Measurements from ENCODE around the gene SMIM36.
"Not testable (repeated sequence)": the region's sequence is repeated elsewhere in the genome, so short reads cannot be mapped to it uniquely, and the experiment has no call there.

The SMIM36 gene

DNA sequence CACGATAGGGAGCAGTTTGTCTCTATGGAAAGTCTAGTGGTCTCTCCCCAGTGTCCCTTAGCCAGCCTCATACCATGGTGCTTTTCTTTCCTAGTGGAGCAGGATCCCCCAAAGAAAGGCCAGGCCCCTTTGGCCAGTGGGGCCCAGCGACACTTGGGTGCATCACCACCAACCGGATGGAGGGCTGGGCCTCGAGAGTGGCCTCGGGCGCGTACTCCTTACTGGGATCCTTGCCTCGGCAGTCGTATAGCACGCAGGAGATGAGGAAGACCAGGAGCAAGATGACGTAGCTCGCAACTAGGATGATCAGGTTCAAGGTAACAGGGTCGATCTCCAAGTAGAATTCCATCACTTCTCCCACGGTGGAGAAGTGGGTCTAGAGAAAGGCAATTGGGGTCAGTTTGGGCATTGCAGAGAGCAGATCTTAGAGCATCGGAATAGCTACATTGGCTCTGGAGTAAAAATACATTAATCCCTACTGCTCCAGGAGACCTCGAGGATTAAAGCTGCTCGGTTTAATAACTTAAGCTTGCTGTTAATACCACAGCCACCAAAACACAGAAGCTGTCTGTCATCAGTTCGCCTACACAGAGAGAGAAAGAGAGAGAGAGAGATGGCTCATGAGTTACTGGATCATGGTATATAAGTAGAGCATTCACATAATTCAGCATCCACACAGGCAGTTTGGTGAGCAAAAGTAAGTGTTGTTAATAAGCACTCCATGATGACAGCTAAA, at the start of gene SMIM36:
TSS of gene SMIM36 (minus strand) at position 467 of the 736 bp plus-strand sequence.
- DNase-seq (ENCODE audit: low read depth), result no peak

DNA sequence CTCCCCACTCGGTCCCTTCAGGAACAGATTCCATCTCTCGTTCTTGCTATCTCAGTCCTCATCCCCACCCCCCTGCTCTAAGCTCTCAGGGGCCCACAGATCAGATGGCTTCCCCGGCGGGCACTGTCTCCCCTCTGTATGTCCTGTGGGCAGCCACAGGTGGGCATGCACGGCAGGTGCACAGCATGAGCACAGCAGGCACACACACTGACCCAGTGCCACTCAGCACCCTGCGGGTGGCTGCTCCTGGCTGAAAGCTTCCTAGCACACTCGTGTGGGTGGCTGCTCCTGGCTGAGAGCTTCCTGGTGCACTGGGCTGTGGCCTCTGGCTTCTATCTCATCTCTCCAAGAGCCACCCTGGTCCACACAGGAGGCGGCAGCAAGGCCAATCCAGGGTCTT, 44.5 kb upstream of the SMIM36 start:
- no peak for DNase-seq (ENCODE audit: low read depth)

DNA sequence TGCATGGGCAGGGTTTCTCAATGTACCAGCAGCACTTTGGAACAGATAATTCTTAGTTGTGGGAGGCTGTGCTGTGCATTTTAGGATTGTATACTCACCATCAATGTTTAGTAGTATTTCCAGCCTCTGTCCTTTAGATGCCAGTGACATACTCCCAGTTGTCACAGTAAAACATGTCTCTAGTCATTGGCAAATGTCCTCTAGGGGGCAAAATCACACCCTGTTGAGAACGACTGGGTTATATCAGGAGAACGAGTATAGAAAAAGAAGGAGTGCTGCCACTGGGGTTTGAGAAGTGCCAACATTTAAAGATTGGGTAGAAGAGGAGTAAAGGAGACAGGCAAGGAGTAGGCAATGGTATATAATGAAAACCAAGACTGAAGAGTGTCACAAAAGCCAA, 37.9 kb upstream of the SMIM36 start:
- DNase-seq (ENCODE audit: low read depth), result no peak

DNA sequence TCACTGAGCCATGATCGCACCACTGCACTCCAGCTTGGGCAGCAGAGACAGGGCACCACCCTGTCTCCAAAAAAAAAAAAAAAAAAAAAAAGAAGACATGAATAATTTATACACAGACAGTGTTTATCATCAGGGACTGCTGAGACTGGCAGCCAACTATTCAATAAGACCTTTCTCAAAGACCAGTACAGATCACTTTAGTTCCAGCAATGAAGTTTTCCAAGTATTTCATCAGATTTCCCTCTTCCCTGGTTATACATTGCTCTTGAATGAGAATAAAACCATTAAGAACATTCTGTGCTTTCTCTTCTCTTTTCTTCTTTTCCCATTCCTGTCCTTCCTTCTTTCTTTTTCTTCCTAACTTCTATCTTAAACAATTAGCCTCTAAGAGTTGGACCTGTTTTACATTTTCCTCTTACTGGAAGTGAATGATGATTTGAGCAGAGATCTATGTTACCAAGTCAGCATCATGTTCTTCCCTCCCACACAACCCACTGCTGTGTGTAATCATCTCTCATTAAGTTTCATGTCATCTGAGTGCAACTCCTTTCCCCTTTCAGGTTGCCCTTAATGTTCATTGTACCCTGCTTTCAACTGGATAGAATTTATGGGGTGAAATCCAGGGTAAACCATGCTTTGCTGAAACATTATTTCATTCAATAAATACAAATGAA, 35.9 kb upstream of the SMIM36 start:
- no peak for DNase-seq (ENCODE audit: low read depth)

DNA sequence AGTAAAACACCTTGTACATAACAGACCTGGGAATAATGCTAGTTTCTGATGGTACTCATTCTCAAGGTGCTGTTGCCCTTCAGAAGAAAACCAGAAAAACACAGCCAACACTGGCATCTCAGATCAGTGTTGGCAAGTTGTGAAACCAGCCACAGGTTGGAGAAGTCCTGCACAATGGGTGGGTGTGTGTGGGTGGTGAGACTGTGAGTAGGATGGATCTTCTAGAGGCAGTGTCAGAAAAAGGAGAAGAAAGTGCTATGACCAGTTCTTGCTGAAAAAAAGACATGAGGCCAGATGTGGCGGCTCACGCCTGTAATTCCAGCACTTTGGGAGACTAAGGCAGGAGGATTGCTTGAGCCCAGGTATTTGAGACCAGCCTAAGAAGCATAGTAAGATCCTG, 35.2 kb upstream of the SMIM36 start:
- DNase-seq (ENCODE audit: low read depth), result no peak

DNA sequence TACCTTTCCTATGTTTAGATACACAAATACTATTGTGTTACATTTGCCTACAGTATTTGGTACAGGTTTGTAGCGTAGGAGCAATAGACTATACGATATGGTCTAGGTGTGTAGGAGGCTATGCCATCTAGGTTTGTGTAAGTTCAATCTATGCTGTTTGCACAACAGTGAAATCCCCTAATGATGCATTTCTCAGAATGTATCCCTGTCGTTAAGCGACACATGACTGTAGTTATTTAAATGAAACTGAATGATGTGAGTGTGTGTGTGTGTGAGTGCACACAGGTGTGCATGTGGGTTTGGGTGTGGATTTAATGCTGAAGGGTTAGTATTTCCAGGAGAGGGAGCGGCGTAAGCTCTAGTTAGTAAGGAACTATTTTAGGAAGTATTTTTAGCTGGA, 34.6 kb upstream of the SMIM36 start:
- DNase-seq (ENCODE audit: low read depth), result no peak

DNA sequence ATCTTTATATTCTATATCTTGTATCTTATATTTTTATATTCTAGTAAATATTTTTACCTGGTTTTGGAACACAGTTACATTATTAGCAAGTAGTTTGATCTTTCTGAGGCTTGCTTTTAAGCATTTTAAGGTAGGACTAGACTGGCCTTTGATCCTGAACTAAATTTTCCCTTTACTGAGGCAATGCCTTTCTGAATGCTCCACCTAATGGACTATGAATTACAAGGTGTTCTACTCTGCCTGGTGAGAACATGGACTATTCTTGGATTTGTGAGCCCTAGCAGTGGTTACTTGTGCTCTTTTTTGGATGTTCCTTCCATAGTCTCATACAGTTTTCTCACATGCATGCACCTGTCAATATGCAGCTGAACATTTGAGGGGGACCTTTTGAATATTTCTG, 32.5 kb upstream of the SMIM36 start:
- DNase-seq (ENCODE audit: low read depth), result no peak

DNA sequence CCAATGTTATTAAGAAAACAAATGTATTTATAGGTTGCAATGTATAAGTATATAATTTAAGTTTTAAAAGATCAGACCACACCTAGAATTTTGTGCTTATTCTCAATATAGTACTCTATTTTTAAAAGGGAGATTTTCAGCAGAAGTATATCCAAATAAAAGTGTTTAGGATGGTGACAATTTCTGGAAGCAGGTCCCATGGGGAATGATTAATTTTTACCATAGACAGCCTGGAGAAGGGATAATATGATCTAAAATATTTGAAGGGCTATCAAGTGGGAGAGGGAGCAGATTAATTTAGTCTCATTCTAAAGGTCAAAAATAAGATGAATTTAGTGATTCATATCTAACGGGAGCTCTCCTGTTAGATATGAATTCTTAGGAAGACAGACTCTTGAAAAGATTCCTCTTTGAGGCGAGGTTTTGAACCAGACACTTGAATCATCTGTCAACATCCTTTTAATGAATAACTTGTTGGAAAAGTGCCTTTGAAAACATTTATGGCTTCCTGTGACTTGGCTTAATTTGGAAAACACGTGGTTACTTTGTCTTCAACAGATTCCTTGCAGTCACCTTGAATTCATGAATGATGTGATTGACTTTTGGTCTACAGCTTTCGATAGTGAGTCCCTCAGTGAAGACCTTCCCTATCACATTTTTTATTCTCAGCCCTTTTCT, 29.3 kb upstream of the SMIM36 start:
- DNase-seq (ENCODE audit: low read depth), result no peak

DNA sequence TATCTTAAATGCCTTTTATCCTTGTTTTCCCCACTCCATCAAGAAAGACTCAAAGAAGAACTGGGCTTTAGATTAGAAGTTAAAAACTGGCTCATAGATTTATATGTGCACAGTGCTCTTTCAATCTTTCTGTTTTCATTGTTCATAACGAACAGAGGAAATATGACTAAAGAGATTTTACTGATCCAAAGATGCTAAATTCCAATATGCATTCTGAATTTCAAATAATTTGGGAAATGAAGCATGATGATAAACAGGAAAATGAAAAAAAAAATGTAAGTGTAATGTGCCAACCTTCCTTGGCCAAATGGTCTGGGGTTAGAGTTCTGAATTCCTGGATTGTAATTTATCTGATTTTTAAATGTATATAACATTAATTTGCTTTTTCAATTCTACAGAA, 25.0 kb upstream of the SMIM36 start:
- DNase-seq (ENCODE audit: low read depth), result no peak

DNA sequence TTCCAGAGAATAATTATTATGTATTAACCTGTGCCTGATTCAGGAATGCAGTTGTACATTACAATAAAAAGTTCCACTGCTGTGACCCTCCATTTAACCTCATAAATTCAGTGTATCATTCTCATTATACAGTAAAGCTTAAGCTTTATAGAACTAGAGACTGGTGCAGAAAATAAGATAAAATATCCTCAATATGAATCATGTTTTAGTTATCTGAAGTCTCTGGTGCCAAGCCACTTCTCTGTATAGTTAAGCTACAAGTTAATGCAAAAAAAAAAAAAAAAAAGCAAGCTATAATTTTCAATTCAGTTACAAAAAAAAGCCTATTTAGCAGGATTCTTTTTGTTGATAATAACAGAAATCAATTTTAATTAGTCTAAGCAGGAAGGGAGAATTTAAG, 22.4 kb upstream of the SMIM36 start:
- no peak for DNase-seq (ENCODE audit: low read depth)

DNA sequence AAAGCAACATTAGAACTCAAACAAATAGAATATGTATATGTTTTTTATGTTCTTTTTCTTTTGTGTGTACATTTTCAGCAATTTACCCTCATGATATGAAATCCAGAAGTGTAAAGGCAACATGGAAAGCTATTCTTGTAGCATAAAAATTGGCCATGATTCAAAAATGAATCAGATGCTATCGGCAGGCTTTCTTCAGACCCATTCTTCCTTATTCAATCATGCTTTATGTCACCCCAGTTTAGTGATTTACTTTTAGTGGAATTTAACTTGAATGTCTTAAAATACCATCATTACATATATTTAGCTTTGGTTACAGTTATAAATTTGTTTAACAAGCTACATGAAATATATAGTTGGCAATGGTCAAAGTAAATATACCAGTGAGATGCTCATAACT, 21.4 kb upstream of the SMIM36 start:
- DNase-seq (ENCODE audit: low read depth), result no peak

DNA sequence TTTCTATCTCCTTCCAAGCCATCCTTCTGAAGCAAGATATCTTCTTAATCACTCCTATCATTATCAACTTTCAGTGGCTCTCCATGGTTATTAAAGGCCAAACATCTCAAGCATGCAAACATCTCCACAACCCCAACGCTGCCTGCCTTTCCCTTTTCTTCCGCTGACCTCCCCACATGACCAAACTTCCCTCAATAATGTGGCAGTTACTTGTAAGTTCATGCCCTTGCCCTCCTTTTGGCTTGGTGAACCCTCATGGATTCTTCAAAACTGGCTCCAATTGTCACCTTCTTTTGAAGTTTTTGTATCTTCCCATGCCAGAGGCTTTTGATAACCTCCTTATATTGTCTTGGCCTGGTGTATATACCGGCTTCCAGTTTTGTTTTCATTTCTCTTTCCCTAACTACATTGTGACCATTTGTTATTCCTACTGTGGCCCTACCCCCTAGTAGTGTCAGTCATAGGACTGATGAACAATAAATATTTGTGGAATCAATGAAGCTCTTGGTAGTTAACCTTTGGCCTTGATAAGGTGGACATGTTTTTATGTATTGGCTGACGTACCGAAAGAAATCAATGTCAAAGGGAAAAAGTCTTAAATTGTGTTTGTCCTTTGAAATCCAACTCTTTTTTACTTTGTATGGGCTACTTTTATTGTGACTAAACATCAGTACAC, 19.9 kb upstream of the SMIM36 start:
- no peak for DNase-seq (ENCODE audit: low read depth)

DNA sequence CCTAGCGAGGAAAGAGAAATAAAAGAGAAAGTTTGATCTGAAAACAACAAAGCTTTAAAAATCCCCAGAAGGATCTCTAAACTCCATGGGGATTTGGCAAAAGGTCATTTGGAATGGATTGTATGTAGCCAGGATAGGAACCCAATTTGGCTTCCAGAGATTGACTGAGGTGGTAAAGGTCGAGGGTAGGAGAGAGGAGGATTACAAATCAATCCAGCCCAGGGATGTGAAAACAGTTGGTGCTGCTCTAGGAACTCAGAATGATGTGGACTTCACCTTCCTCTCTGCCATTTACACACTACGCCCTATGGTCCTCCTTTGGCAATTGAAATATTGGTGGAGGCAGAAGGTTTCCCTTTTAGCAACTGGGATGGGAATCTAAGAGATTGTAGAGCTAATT, 18.8 kb upstream of the SMIM36 start:
- no peak for DNase-seq (ENCODE audit: low read depth)

DNA sequence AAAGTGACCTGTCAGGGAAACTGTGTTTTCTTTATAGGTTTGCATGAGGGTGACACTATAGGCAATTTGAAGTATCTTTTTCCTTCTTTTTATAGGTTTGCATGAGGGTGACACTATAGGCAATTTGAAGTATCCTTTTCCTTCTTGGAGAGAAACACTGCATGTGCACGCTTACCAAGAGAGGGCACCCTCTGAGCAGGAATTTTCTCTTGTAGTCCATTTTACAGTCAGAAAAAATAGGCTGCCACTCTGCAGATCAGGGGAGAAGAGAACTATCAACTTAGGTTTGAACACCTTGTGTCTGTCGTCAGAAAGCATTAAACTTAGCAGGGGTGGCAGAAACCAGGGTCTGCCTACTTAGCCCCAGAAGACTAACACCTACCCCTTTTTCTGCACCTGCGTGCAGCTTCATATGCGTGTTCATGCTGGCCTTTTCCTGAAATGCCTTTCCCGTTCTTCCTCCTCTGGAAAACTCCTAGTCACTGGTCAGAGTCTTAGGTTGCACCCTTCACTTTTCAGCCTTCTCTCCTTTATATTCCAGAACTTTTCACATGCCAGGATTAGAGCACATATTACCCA, 16.4 kb upstream of the SMIM36 start:
- DNase-seq (ENCODE audit: low read depth), result no peak

DNA sequence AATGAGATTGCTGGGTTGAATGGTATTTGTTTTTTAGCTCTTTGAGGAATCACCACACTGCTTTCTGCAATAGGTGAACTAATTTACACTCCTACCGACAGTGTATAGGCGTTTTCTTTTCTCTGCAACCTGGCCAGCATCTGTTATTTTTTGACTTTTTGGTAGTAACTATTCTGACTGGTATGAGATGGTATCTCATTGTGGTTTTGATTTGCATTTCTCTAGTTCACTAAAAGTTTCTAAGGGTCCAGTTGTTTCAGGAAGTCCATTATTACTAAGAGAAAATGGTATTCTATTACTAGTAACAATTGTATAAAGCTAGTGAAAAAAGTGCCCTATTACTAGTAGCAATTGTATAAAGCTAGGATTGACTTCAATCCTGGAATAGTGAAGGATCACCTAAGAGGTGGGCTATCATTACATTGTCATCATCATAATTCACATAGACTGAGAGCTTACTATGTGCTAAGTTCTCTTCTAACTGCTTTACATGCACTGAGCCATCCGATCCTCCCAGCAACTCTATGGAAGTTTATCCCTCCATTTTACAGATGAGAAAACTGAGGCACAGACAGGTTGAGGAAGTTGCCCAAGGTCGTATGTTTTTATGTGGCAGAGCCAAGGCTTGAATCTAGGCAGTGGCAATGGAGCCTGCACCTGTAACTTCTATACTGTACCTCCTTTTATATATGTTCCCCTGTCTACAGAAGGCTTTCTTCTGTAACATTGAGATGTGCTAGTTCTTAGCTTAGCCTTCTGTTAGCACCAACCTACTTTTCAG, 13.4 kb upstream of the SMIM36 start:
- no peak for DNase-seq (ENCODE audit: low read depth)

DNA sequence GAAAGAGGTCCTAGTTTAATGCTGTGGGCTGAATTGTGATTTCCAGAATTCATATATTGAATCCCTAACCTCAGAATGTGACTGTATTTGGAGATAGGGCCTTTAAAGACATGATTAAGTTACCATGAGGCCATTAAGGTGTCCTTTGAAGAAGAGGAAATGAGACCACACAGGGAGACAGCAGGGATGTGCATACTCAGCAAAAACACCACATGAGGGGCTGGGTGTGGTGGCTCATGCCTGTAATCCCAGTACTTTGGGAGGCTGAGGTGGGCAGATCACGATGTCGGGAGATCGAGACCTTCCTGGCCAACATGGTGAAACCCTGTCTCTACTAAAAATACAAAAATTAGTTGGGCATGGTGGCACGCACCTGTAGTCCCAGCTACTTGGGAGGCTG, 11.8 kb upstream of the SMIM36 start:
- not testable (repeated sequence) for DNase-seq (ENCODE audit: low read depth)

DNA sequence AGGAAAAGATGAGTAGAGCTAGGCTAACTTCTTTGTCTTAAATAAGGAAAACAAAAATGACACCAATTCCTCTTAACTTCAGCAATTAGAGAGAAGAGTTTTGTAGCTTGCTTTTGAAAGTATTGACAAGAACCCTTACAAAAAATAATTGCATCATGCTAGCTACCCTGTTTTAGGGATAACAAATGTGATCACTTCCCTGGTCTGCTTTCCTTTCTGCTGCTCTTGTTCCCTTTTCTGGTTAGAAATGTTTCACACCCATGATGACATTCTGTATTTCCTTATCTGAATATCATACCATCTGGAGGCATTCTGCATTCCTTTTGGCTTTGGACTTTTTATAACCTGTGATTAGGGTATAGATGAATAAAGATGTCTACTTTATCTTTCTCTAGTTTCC, 9.9 kb upstream of the SMIM36 start:
- DNase-seq (ENCODE audit: low read depth), result no peak

DNA sequence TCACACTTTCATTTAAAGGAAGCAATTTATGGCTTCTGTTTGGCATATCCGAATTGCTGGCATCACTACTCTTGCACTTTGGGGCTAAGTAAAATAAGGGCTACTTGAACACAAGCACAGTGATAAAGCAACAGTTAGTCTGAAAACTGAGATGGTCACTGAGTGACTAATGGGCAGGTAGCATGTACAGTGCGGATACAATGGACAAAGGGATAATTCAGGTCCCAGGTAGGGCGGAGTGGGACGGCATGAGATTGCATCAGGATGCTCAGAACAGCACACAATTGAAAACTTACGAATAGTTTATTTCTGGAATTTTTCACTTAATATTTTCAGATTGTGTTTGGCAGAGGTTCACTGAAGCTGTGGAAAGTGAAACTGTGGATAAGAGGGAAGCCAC, 9.2 kb upstream of the SMIM36 start:
- no peak for DNase-seq (ENCODE audit: low read depth)

DNA sequence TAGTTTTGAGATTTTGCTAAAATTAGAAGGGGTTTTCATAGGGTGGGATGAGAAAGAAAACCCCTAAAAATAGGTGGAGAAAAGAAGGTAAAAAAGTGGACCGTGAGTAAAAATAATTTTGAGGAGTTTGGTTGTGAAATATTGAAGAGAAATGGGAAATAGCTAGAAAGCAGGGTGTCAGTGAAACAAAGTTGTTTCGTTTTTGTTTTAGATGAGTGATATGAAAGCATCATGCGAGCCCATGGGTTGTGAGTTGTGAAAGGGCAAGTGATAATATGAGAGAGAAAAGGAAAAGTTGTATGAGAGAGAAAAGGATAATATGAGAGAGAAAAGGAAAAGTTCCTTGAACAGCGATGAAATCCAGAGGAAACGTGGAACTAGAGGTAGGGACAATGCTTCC, 7.3 kb upstream of the SMIM36 start:
- DNase-seq (ENCODE audit: low read depth), result no peak

DNA sequence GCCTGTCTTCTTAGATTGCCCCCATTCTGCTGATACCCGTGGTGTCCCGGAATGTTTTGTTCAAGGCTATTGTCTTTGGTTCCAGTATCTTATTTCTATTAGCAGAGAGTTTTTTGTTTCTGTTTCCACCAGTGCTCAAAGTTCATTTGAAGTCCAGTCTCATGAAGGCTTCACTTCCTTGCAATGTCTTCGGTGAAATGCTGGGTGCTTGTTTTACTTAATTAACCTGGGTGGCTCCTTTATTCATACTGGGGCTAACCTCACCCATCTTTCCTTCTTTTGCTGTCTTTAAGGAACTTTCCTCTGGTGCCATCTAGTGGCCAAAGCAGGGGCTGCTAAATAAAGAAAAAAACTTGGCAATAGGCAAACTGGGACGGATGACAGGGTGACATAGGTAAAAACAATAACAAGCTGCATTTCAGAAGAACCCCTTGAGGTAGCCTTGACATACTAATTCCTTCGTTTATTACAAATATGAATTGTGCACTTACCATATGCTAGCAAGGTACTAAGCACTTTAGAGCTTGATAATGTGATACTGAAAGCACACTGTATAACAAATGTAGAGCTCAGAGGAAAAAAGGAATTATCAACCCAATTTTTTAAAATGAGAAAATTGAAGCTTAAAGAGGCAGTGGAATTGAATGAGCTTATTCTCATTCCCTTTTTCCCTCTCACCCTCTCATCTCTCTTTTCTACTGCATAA, 2.8 kb upstream of the SMIM36 start:
- no peak for DNase-seq (ENCODE audit: low read depth)

DNA sequence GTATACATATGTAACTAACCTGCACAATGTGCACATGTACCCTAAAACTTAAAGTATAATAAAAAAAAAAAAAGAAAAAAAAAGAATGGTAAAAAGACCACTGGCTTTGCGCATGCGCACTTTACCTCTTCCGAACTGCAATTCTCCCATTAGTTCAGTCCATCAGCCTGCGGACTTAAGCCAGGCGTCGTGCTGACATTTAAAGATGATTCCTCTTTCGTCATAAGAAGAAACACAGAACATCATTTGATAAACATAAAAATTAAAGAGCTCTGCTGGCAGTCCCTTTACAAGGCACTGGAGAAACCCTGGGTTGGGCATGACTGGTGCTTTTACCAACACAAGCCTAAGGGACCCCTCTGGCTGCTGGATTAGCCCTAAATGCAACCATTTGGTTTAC, 3.6 kb downstream of the SMIM36 start:
- not testable (repeated sequence) for DNase-seq (ENCODE audit: low read depth)
